MM.1S (cell line): ENCODE data around the gene LPCAT3.

ENCODE experiments used
- CTCF ChIP-seq: fragments of 300-600 bp; sonication (generic); IDR thresholded peaks from 2 replicates; pipeline ENCODE4 v1.5.1; 2016; ENCODE audit warnings: antibody characterized with exemption, low read length, mixed read lengths
- EZH2 ChIP-seq: fragments of 300-600 bp; sonication (generic); optimal IDR thresholded peaks from 2 replicates; pipeline ENCODE3; 2017; ENCODE audit warnings: low read depth, mild to moderate bottlenecking, antibody characterized with exemption, low read length, mixed read lengths
- EZH2phosphoT487 ChIP-seq: fragments of 300-600 bp; sonication (generic); IDR thresholded peaks from 2 replicates; pipeline ENCODE4 v1.6.1; 2018; ENCODE audit warnings: antibody characterized with exemption, low read length

- TF ChIP-seq EZH2phosphoT487 (no peak), CTCF (no peak), EZH2 (no peak)
Measured at GRCh38 chr12:7058163-7058845, 40.0 kb upstream of the LPCAT3 start.
